H9 (cell line): ENCODE results near the gene NOP56. TPM values are rescaled to one million over a fixed set of nuclear protein-coding genes. Genes with fewer than 3 reads are reported as not detected.
"Not testable (repeated sequence)": the region's sequence is repeated elsewhere in the genome, so short reads cannot be mapped to it uniquely, and the experiment has no call there.

Experiments
- DNase-seq: peaks from one replicate; pipeline ENCODE4 v3.0.0-alpha.2; 2017
- H2AFZ ChIP-seq: one replicate; pipeline ENCODE4 v1.6.1; 2013; ENCODE audit warnings: mild to moderate bottlenecking, low read length, control low read depth, moderate library complexity
- H2AK5ac ChIP-seq: 2 replicates; pipeline ENCODE4 v1.6.1; 2013; ENCODE audit warnings: low read length, control low read depth, mixed read lengths; ENCODE audit not compliant: insufficient read length
- H2BK120ac ChIP-seq: one replicate; pipeline ENCODE4 v1.6.1; 2013; ENCODE audit warnings: low read depth, mild to moderate bottlenecking, low read length, control low read depth, inconsistent platforms; ENCODE audit not compliant: poor library complexity, severe bottlenecking
- H2BK12ac ChIP-seq: 2 replicates; pipeline ENCODE4 v1.6.1; 2013; ENCODE audit warnings: low read length, control low read depth, mixed read lengths, low read depth; ENCODE audit not compliant: insufficient read length
- H2BK15ac ChIP-seq: 2 replicates; pipeline ENCODE4 v1.6.1; 2013; ENCODE audit warnings: low read depth, low read length, control low read depth
- H2BK20ac ChIP-seq: one replicate; pipeline ENCODE4 v1.6.1; 2013; ENCODE audit warnings: low read depth, mild to moderate bottlenecking, low read length, control low read depth, inconsistent platforms; ENCODE audit not compliant: poor library complexity, severe bottlenecking
- H2BK5ac ChIP-seq: 2 replicates; pipeline ENCODE4 v1.6.1; 2013; ENCODE audit warnings: low read length, control low read depth, mixed read lengths; ENCODE audit not compliant: insufficient read length
- H3K14ac ChIP-seq: 2 replicates; pipeline ENCODE4 v1.6.1; 2013; ENCODE audit warnings: low read length, control low read depth; ENCODE audit not compliant: insufficient read depth
- H3K18ac ChIP-seq: 2 replicates; pipeline ENCODE4 v1.6.1; 2013; ENCODE audit warnings: low read depth, mild to moderate bottlenecking, mixed read lengths, low read length, control low read depth; ENCODE audit not compliant: insufficient read length
- H3K23ac ChIP-seq: 2 replicates; pipeline ENCODE4 v1.6.1; 2013; ENCODE audit warnings: low read length, control low read depth, mixed read lengths, low read depth; ENCODE audit not compliant: insufficient read length
- H3K23me2 ChIP-seq: 2 replicates; pipeline ENCODE4 v1.6.1; 2013; ENCODE audit warnings: low read depth, mild to moderate bottlenecking, mixed read lengths, low read length, control low read depth; ENCODE audit not compliant: insufficient read length, poor library complexity, severe bottlenecking
- H3K27ac ChIP-seq: 2 replicates; pipeline ENCODE4 v1.5.1; 2013; ENCODE audit warnings: low read length, control low read depth, mixed read lengths, low read depth; ENCODE audit not compliant: insufficient read length
- H3K27me3 ChIP-seq: 2 replicates; pipeline ENCODE4 v1.6.1; 2013; ENCODE audit warnings: low read length, control low read depth, inconsistent platforms; ENCODE audit not compliant: insufficient read depth
- H3K4ac ChIP-seq: 2 replicates; pipeline ENCODE4 v1.6.1; 2013; ENCODE audit warnings: low read depth, mild to moderate bottlenecking, control low read depth, inconsistent platforms, low read length, moderate library complexity
- H3K4me1 ChIP-seq: 2 replicates; pipeline ENCODE4 v1.6.1; 2013; ENCODE audit warnings: low read length, control low read depth, inconsistent platforms; ENCODE audit not compliant: insufficient read depth
- H3K4me2 ChIP-seq: 2 replicates; pipeline ENCODE4 v1.6.1; 2013; ENCODE audit warnings: low read length, control low read depth, mixed read lengths; ENCODE audit not compliant: insufficient read length, insufficient read depth
- H3K56ac ChIP-seq: 2 replicates; pipeline ENCODE4 v1.6.1; 2013; ENCODE audit warnings: low read depth, mild to moderate bottlenecking, mixed read lengths, low read length, control low read depth; ENCODE audit not compliant: insufficient read length
- H3K79me1 ChIP-seq: 2 replicates; pipeline ENCODE4 v1.6.1; 2013; ENCODE audit warnings: low read depth, mild to moderate bottlenecking, moderate library complexity, low read length, control low read depth, inconsistent platforms; ENCODE audit not compliant: insufficient read depth, poor library complexity, severe bottlenecking
- H3K79me2 ChIP-seq: 2 replicates; pipeline ENCODE4 v1.6.1; 2013; ENCODE audit warnings: low read length, control low read depth, inconsistent platforms; ENCODE audit not compliant: insufficient read depth
- H3K9ac ChIP-seq: 2 replicates; pipeline ENCODE4 v1.6.1; 2013; ENCODE audit warnings: low read length, control low read depth, mixed read lengths; ENCODE audit not compliant: insufficient read length; ENCODE audit errors: extremely low read depth
- H3K9me3 ChIP-seq: one replicate; pipeline ENCODE4 v1.6.1; 2013; ENCODE audit warnings: low read depth, low read length, inconsistent platforms; ENCODE audit not compliant: control insufficient read depth
- H3T11ph ChIP-seq: one replicate; pipeline ENCODE4 v1.6.1; 2013; ENCODE audit warnings: mild to moderate bottlenecking, low read length, control low read depth, inconsistent platforms
- H4K20me1 ChIP-seq: one replicate; pipeline ENCODE4 v1.6.1; 2013; ENCODE audit not compliant: control insufficient read depth, insufficient read length, insufficient read depth
- H4K5ac ChIP-seq: 2 replicates; pipeline ENCODE4 v1.6.1; 2013; ENCODE audit warnings: low read depth, mild to moderate bottlenecking, mixed read lengths, low read length, control low read depth; ENCODE audit not compliant: insufficient read length
- H4K8ac ChIP-seq: replicated peaks from 2 replicates; pipeline ENCODE4 v1.6.1; 2013; ENCODE audit warnings: low read length, control low read depth, mixed read lengths, low read depth; ENCODE audit not compliant: insufficient read length
- H4K91ac ChIP-seq: 2 replicates; pipeline ENCODE4 v1.6.1; 2013; ENCODE audit warnings: low read depth, mild to moderate bottlenecking, moderate library complexity, mixed read lengths, low read length, control low read depth; ENCODE audit not compliant: insufficient read length
- H3K27ac Mint-ChIP-seq, 3 experiments: 2 replicates in 2 of 3; 3 replicates in 1 of 3; pipeline ENCODE4 v1.8.0; 2020 to 2021; ENCODE audit warnings: mixed read lengths in 3 of 3, mild to moderate bottlenecking in 1 of 3, moderate library complexity in 1 of 3
- H3K27me3 Mint-ChIP-seq: 2 replicates; pipeline ENCODE4 v1.8.0; 2021; ENCODE audit warnings: low read depth, mild to moderate bottlenecking, moderate library complexity, mixed read lengths
- H3K36me3 Mint-ChIP-seq, 3 experiments: 2 replicates in 2 of 3; 3 replicates in 1 of 3; pipeline ENCODE4 v1.8.0; 2020 to 2021; ENCODE audit warnings: low read depth in 3 of 3, mixed read lengths in 3 of 3; ENCODE audit not compliant: insufficient read depth in 1 of 3
- H3K4me1 Mint-ChIP-seq, 2 experiments: 2 replicates each; pipeline ENCODE4 v1.8.0; 2020; ENCODE audit warnings: mixed read lengths in 2 of 2
- H3K4me3 Mint-ChIP-seq, 2 experiments: 2 replicates in 1 of 2; 3 replicates in 1 of 2; pipeline ENCODE4 v1.8.0; 2020 to 2021; ENCODE audit warnings: mild to moderate bottlenecking in 2 of 2, mixed read lengths in 2 of 2, moderate library complexity in 1 of 2
- H3K9me3 Mint-ChIP-seq, 2 experiments: 2 replicates in 1 of 2; 3 replicates in 1 of 2; pipeline ENCODE4 v1.8.0; 2020; ENCODE audit warnings: mild to moderate bottlenecking in 2 of 2, mixed read lengths in 2 of 2, moderate library complexity in 1 of 2
- WGBS: extraction: QIAGEN DNeasy Blood & Tissue Kit; methylation state at CpG from one replicate; pipeline ENCODE4 v1.1.7; 2013; ENCODE audit warnings: missing lambda C conversion rate, low lambda C conversion rate, mixed read lengths; ENCODE audit not compliant: insufficient read length; ENCODE audit errors: extremely low coverage; 5-methylcytosine and 5-hydroxymethylcytosine counted together
- total RNA-seq: library from RNA; stranded (reverse); gene quantifications from 2 replicates; pipeline ENCODE4 v1.2.1, GENCODE V29; 2021

NOP56 gene
- total RNA-seq, 1 experiment from 2014 or later: 774 TPM

DNA sequence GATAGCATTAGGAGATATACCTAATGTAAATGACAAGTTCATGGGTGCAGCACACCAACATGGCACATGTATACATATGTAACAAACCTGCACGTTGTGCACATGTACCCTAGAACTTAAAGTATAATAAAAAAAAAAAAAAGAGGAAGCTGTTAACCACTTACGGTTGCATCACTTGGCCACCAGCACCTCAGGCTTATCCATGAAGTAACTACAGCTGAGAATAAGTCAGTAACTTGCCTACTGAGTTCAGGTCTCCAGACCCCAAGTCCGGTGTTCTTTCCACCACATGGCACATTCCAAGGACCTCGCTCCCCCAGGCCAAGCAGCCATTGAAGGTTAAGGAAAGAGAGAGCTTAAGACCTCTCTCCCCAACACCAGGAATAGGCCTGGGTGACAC lies 32.4 kb downstream of the NOP56 start:
- not testable (repeated sequence) for H4K8ac ChIP-seq, H3K56ac ChIP-seq, H4K91ac ChIP-seq, H3K9me3 ChIP-seq, H3K9me3 Mint-ChIP-seq, H3K23ac ChIP-seq, H2AK5ac ChIP-seq, H3K18ac ChIP-seq, H3K14ac ChIP-seq, H2BK12ac ChIP-seq, H3K36me3 Mint-ChIP-seq, H3K4me3 Mint-ChIP-seq, H2BK15ac ChIP-seq, H2BK5ac ChIP-seq, H3K79me2 ChIP-seq, H3K23me2 ChIP-seq, H3K79me1 ChIP-seq, H3T11ph ChIP-seq, DNase-seq, H4K20me1 ChIP-seq, H3K27ac ChIP-seq, H3K27ac Mint-ChIP-seq, H3K9ac ChIP-seq, H3K27me3 ChIP-seq, H2BK120ac ChIP-seq, H2BK20ac ChIP-seq, H3K4me1 ChIP-seq, H3K4me1 Mint-ChIP-seq, H3K4ac ChIP-seq, H3K4me2 ChIP-seq, H4K5ac ChIP-seq, H2AFZ ChIP-seq
- WGBS: no CpG with 5 or more reads among the region's 4 CpGs
- H3K27me3 Mint-ChIP-seq: peaks cover 86% of the 10 kb centered on the region
